Measurements from ENCODE around the gene LYPD4.
A peak's percentile ranks its signal among the peaks of the same experiment; 100 is the strongest.
"Not testable (repeated sequence)": the region's sequence is repeated elsewhere in the genome, so short reads cannot be mapped to it uniquely, and the experiment has no call there.

The LYPD4 gene

DNA sequence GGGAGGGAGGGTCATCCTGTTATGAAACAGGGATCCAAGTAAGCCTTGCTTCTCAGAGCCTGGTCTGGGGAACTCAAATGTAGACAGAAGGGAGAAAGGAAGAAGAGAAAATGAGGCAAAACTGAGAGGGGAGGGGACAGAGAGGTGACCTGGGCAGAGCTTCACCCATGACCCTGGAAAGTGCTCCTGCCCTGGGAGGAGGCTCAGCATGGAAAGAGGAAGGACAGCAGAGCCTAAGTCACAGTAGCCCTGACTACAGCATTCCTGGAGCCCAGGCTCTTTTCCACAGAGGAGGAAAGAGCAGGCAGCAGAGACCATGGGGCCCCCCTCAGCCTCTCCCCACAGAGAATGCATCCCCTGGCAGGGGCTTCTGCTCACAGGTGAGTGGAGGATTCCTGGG, 48.1 kb downstream of the LYPD4 start, which contains the start of gene CEACAM3:
TSS of gene CEACAM3 (plus strand) at position 226 of the 400 bp plus-strand sequence. CDS start at position 317, 91 bp downstream.
- no peak for DNase-seq

DNA sequence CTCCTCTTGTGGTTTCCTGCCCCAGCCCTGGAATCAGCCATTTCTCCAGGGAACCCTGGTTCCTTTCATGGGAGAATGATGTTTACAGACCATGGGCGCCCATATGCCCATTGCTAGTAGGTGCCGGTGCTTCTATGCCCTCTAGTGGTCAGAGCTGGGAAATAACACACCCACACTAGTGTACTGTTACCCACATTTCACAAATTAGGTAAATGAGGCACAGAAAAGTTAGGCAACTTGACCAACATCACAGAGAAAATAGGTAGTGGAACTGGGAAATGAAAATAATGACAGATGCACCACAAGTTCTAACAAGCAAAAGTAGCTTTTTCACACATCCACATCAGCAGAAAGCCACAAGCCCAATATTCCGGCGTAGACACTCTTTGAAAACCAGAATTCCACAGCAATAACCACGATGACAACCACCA, 49.4 kb downstream of the LYPD4 start:
- DNase-seq: peak; percentile 68

DNA sequence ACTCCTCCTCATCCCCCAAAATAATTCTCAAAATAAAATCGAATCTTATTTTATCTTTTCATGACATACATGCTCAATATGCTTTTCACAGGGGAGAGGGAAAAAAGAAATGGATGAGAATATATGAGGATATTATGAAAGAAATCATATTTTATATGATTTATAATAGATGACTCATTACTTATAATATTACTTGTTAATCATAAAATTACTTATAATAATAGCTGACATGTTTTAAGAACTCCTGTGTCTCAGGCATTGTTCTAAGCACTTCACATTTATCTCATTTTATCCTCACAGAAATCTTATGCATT, 51.1 kb downstream of the LYPD4 start:
- no peak for DNase-seq

GRCh38 chr19:41792513-41793413, 51.7 kb downstream of the LYPD4 start:
- no peak for DNase-seq

DNA sequence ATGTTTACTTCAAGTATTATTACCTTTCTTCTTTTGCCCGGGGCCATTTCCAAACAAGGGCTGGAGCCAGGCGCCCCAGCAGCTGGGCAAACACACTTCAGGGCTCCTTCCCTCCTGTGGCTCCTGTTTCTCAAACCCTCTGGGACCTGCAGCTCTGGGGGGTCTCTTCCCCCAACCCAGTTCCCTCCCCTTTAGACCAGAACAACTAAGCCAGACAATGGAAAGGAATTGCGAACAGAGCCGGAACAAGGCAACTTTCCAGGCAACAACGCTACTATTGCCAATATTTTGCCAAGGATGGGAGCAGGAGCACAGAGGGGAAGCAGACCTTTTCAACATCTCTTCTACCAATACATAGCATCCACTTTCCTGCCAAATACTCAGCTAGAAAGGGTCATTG, 55.4 kb downstream of the LYPD4 start:
- DNase-seq: not testable (repeated sequence)

DNA sequence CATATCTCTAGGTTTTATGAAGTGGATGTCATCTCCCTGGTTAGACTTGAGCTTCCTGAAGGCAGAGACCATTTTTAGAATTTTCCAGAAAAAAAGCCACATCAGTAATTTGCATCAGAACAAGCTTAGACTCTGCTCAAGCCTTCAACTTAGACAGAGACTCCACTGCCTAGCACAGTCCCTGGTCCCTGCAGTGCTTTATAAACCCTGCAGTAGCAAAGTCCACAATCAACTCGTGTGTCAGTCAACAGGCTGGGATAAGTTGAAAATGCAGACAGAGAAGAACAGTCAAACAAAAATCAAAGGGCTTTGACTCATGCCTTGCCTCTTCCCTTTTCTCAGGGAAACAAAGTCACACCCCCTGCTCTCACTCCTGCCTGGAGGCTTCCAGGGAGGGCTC, 56.0 kb downstream of the LYPD4 start:
- not testable (repeated sequence) for DNase-seq

All from NCI-H2171 treated with DMSO at 0.1 percent for 48 hours (cell line).